ENCODE results near the gene LRRC4C. TPM values are rescaled to one million over a fixed set of nuclear protein-coding genes. Genes with fewer than 3 reads are reported as not detected.

Gene LRRC4C
- total RNA-seq, 4 donors from 2014 or later = 0.38 to 3.5 (median 0.95) TPM; not detected in 1

DNA sequence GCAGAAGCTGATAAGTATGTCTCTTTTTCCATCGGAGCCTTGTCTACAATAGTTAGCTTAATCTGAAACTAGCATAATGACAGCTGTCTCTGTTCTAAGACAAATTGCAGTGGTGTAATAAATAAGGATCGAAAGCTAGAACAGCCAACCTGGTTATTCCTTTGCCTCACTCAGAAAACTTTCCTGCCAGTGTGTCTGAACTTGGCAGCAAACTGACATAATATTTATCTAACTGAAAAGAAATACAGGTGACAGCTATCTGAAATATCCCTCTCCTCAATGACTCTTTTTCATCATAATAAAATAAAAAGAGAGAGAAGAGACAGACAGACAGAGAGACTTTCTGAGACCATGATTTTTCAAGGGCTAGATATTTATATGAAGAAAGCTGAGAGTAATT, 642.5 kb downstream of the LRRC4C start:
- DNase-seq (ENCODE audit: low spot score) = no peak
- no peak for ATAC-seq (ENCODE audit: low FRiP score)
- no peak for TF ChIP-seq CTCF (IDR thresholded peaks at IDR 0.05)

DNA sequence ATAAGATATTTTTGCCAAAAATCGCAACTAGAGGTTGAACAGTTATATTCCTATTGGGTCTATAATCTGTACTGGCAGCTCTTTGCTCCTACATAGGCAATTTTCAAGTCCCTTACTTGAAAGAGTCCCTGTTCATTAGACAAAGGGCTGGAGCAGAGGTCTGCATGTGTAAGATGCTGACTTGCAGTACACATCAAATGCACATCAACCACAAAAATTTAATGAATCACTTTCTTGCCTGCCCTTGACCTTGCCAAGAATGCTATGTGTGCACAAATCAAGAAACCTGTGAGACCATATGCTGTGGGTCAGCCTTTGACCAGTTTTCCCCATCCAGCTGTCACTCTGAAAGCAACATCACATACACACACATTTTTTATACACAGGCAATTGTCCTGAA, 661.5 kb downstream of the LRRC4C start:
- ATAC-seq (ENCODE audit: low FRiP score) (no peak), DNase-seq (ENCODE audit: low spot score) (no peak)
- TF ChIP-seq CTCF (IDR thresholded peaks at IDR 0.05) = no peak

GRCh38 chr11:40787224-40787623, 672.2 kb downstream of the LRRC4C start:
- DNase-seq (ENCODE audit: low spot score) (no peak), ATAC-seq (ENCODE audit: low FRiP score) (no peak)
- no peak for TF ChIP-seq CTCF (IDR thresholded peaks at IDR 0.05)

GRCh38 chr11:40763046-40763445, 696.4 kb downstream of the LRRC4C start:
- DNase-seq (ENCODE audit: low spot score) (no peak), ATAC-seq (ENCODE audit: low FRiP score) (no peak)
- TF ChIP-seq CTCF (IDR thresholded peaks at IDR 0.05) = no peak

DNA sequence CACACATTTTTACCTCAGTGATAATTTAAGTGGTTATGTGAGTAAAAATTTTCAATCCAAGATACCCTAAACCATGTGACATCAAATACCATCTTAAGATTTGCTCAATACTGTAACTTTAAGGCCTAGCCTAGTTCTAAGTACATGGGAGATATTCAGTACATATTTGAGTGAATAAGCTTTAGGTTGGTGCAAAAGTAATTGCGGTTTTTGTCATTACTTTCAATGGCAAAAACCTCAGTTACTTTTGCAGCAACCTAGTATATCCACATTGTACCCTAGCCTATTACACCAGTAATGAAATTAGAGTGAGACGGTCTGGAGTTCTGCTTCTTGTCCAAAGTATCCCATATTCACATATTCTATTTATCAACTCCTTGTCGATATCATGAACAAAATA, 700.1 kb downstream of the LRRC4C start:
- ATAC-seq (ENCODE audit: low FRiP score) = no peak
- DNase-seq (ENCODE audit: low spot score) = no peak
- no peak for TF ChIP-seq CTCF (IDR thresholded peaks at IDR 0.05)

- ATAC-seq (ENCODE audit: low FRiP score) (no peak), DNase-seq (ENCODE audit: low spot score) (no peak)
- no peak for TF ChIP-seq CTCF (IDR thresholded peaks at IDR 0.05)
Measured at GRCh38 chr11:40754297-40754696, 705.2 kb downstream of the LRRC4C start.

GRCh38 chr11:40746282-40746681, 713.2 kb downstream of the LRRC4C start:
- no peak for TF ChIP-seq CTCF (IDR thresholded peaks at IDR 0.05)
- no peak for DNase-seq (ENCODE audit: low spot score)
- no peak for ATAC-seq (ENCODE audit: low FRiP score)

All from omental fat pad (tissue), 4 donors.